CD8-positive, alpha-beta memory T cell (primary cell): ENCODE results near the gene KLF2. TPM values are rescaled to one million over a fixed set of nuclear protein-coding genes. Genes with fewer than 3 reads are reported as not detected.

Experiments used
- CTCF ChIA-PET: fragments of 350-600 bp; sonication (Branson Sonifier 250); formaldehyde crosslinking; loops from one replicate; lab custom pipeline; 2021; ENCODE audit warnings: antibody characterized with exemption; lab: Charles Lee
- POLR2A ChIA-PET: fragments of 350-600 bp; sonication (Branson Sonifier 250); formaldehyde crosslinking; loops from one replicate; lab custom pipeline; 2021; ENCODE audit warnings: antibody characterized with exemption; lab: Charles Lee
- DNase-seq, 5 donors: peaks; one replicate each; pipeline versions ENCODE4 v3.0.0 to v3.0.0-alpha.2; 2020 to 2022; ENCODE audit warnings: mixed read lengths in 1 of 5
- H3K27ac ChIP-seq: one replicate; pipeline ENCODE4 v1.7.0; 2013; ENCODE audit warnings: low read depth, mild to moderate bottlenecking, low read length, moderate library complexity
- H3K27me3 ChIP-seq: 2 replicates; pipeline ENCODE4 v1.7.0; 2013; ENCODE audit warnings: low read length, mild to moderate bottlenecking; ENCODE audit not compliant: insufficient read depth, poor library complexity, severe bottlenecking
- H3K36me3 ChIP-seq: 2 replicates; pipeline ENCODE4 v1.7.0; 2013; ENCODE audit warnings: mild to moderate bottlenecking, low read length, moderate library complexity; ENCODE audit not compliant: insufficient read depth
- H3K4me1 ChIP-seq: 2 replicates; pipeline ENCODE4 v1.7.0; 2013; ENCODE audit warnings: mild to moderate bottlenecking, low read length, moderate library complexity; ENCODE audit not compliant: insufficient read depth
- H3K4me3 ChIP-seq: 2 replicates; pipeline ENCODE4 v1.7.0; 2013; ENCODE audit warnings: mild to moderate bottlenecking, low read length
- H3K9me3 ChIP-seq: 2 replicates; pipeline ENCODE4 v1.7.0; 2013; ENCODE audit warnings: mild to moderate bottlenecking, low read length
- H3K27ac Mint-ChIP-seq, 8 donors: one replicate each; pipeline ENCODE4 v1.8.0; 2020 to 2021; ENCODE audit warnings: mixed read lengths in 8 of 8, mild to moderate bottlenecking in 6 of 8, inconsistent platforms in 3 of 8, moderate library complexity in 3 of 8
- H3K27me3 Mint-ChIP-seq, 2 donors: one replicate each; pipeline ENCODE4 v1.8.0; 2020 to 2021; ENCODE audit warnings: mixed read lengths in 2 of 2, mild to moderate bottlenecking in 1 of 2, moderate library complexity in 1 of 2
- H3K36me3 Mint-ChIP-seq, 3 donors: one replicate each; pipeline ENCODE4 v1.8.0; 2020 to 2021; ENCODE audit warnings: mixed read lengths in 3 of 3, inconsistent platforms in 1 of 3, mild to moderate bottlenecking in 1 of 3
- H3K4me1 Mint-ChIP-seq, 3 donors: one replicate each; pipeline ENCODE4 v1.8.0; 2020 to 2021; ENCODE audit warnings: mixed read lengths in 3 of 3, inconsistent platforms in 1 of 3, mild to moderate bottlenecking in 1 of 3
- H3K4me3 Mint-ChIP-seq, 7 donors: one replicate each; pipeline ENCODE4 v1.8.0; 2020 to 2021; ENCODE audit warnings: mixed read lengths in 7 of 7, mild to moderate bottlenecking in 6 of 7, moderate library complexity in 4 of 7, inconsistent platforms in 2 of 7
- H3K9me3 Mint-ChIP-seq, 5 donors: one replicate each; pipeline ENCODE4 v1.8.0; 2020 to 2022; ENCODE audit warnings: mixed read lengths in 5 of 5, mild to moderate bottlenecking in 3 of 5, moderate library complexity in 2 of 5, inconsistent platforms in 1 of 5
- polyA plus RNA-seq: library from polyadenylated mRNA; unstranded; fragments of 300-500 nt; fragmentation: Illumina TruSeq; gene quantifications from one replicate; pipeline ENCODE4 v1.2.3, GENCODE V29; 2021
- total RNA-seq, 2 experiments: library from RNA; stranded (reverse); gene quantifications; one replicate each; pipeline ENCODE4 v1.2.3, GENCODE V29; 2021

Gene KLF2
- total and polyA plus RNA-seq, 3 experiments from 2014 or later, result 33.7 to 219 (median 37.5) TPM

- Histone ChIP-seq H3K4me1 (peaks cover 52% of the 10 kb centered on the region), H3K9me3 (no peaks in the 10 kb centered on the region), H3K4me3 (peak overlapping the region; percentile 100), H3K27ac (peak overlapping the region; percentile 100), H3K36me3 (peaks cover 34% of the 10 kb centered on the region), H3K27me3 (no peaks in the 10 kb centered on the region)
- peaks cover 43 to 66% (median 54%) of the 10 kb centered on the region in 3 donors for H3K4me1 Mint-ChIP-seq
- H3K27ac Mint-ChIP-seq, result peak overlapping the region; percentile 90 to 99 (median 98)
- CTCF ChIA-PET, result interaction anchor here (1.0 to 22.1 kb wide), 4 partner anchors 41 to 79 kb away, joined by 3 to 403 read pairs (median 96); no protein-coding TSS in a partner anchor
- peak overlapping the region; percentile 90 to 100 (median 100) for H3K4me3 Mint-ChIP-seq
- peak; percentile 32 to 80 (median 69) for DNase-seq
- H3K9me3 Mint-ChIP-seq, result peaks cover 0 to 19% (median 15%) of the 10 kb centered on the region in 5 donors
- POLR2A ChIA-PET, result interaction anchor here (1.4 to 13.3 kb wide), 6 partner anchors 15 to 80 kb away, joined by 5 to 1176 read pairs (median 78); no protein-coding TSS in a partner anchor
- peaks cover 0 to 39% of the 10 kb centered on the region in 2 donors for H3K27me3 Mint-ChIP-seq
- peaks cover 36 to 48% (median 40%) of the 10 kb centered on the region in 3 donors for H3K36me3 Mint-ChIP-seq
Measured at GRCh38 chr19:16326401-16327168, 2.0 kb downstream of the KLF2 start.

GRCh38 chr19:16327169-16327475 lies 2.5 kb downstream of the KLF2 start:
- H3K9me3 ChIP-seq, result no peaks in the 10 kb centered on the region
- ChIA-PET POLR2A (interaction anchor here (1.4 to 13.3 kb wide), 7 partner anchors 14 to 81 kb away, joined by 5 to 1176 read pairs (median 20); no protein-coding TSS in a partner anchor), CTCF (interaction anchor here (2.3 to 22.1 kb wide), 4 partner anchors 12 to 80 kb away, joined by 7 to 403 read pairs (median 96); no protein-coding TSS in a partner anchor)
- peaks cover 36 to 48% (median 40%) of the 10 kb centered on the region in 3 donors for H3K36me3 Mint-ChIP-seq
- H3K36me3 ChIP-seq, result peaks cover 34% of the 10 kb centered on the region
- H3K4me1 ChIP-seq, result peaks cover 56% of the 10 kb centered on the region
- peak overlapping the region; percentile 90 to 100 (median 100) for H3K4me3 Mint-ChIP-seq
- H3K9me3 Mint-ChIP-seq, result peaks cover 0 to 19% (median 15%) of the 10 kb centered on the region in 5 donors
- H3K4me1 Mint-ChIP-seq, result peaks cover 43 to 68% (median 54%) of the 10 kb centered on the region in 3 donors
- peak overlapping the region; percentile 90 to 99 (median 98) for H3K27ac Mint-ChIP-seq
- H3K27me3 ChIP-seq, result no peaks in the 10 kb centered on the region
- H3K4me3 ChIP-seq, result peak overlapping the region; percentile 100
- DNase-seq, result no peak
- H3K27me3 Mint-ChIP-seq, result peaks cover 0 to 39% of the 10 kb centered on the region in 2 donors
- H3K27ac ChIP-seq, result peak overlapping the region; percentile 100

GRCh38 chr19:16327501-16327900 lies 2.9 kb downstream of the KLF2 start:
- Histone ChIP-seq H3K27ac (peak overlapping the region; percentile 100), H3K4me1 (peaks cover 56% of the 10 kb centered on the region), H3K36me3 (peaks cover 34% of the 10 kb centered on the region), H3K27me3 (no peaks in the 10 kb centered on the region), H3K9me3 (no peaks in the 10 kb centered on the region), H3K4me3 (peak overlapping the region; percentile 100)
- DNase-seq, result peak in 3 of 5 donors; percentile 33 to 56 (median 42)
- Mint-ChIP-seq H3K9me3 (peaks cover 0 to 19% (median 15%) of the 10 kb centered on the region in 5 donors), H3K36me3 (peaks cover 36 to 48% (median 40%) of the 10 kb centered on the region in 3 donors), H3K4me3 (peak overlapping the region; percentile 90 to 100 (median 100)), H3K27ac (peak overlapping the region; percentile 90 to 99 (median 98)), H3K4me1 (peaks cover 43 to 67% (median 51%) of the 10 kb centered on the region in 3 donors), H3K27me3 (peaks cover 0 to 39% of the 10 kb centered on the region in 2 donors)
- ChIA-PET CTCF (interaction anchor here (2.3 to 22.1 kb wide), 4 partner anchors 11 to 80 kb away, joined by 7 to 403 read pairs (median 96); no protein-coding TSS in a partner anchor), POLR2A (interaction anchor here (1.0 to 13.3 kb wide), 9 partner anchors 14 to 142 kb away, joined by 5 to 1176 read pairs (median 14); partner anchors contain the start of gene FAM32A)

GRCh38 chr19:16327911-16328823 lies 3.5 kb downstream of the KLF2 start:
- ChIA-PET CTCF (interaction anchor here (0.9 to 22.1 kb wide), 8 partner anchors 10 to 144 kb away, joined by 3 to 403 read pairs (median 8); no protein-coding TSS in a partner anchor), POLR2A (interaction anchor here (0.6 to 13.3 kb wide), 15 partner anchors 8 to 491 kb away, joined by 3 to 1176 read pairs (median 5); partner anchors contain the start of gene FAM32A)
- peaks cover 36 to 48% (median 40%) of the 10 kb centered on the region in 3 donors for H3K36me3 Mint-ChIP-seq
- H3K27me3 Mint-ChIP-seq, result peaks cover 0 to 39% of the 10 kb centered on the region in 2 donors
- no peaks in the 10 kb centered on the region for H3K27me3 ChIP-seq
- peak overlapping the region; percentile 90 to 99 (median 98) for H3K27ac Mint-ChIP-seq
- H3K4me3 Mint-ChIP-seq, result peak overlapping the region; percentile 90 to 100 (median 100)
- H3K4me1 Mint-ChIP-seq, result peaks cover 40 to 63% (median 44%) of the 10 kb centered on the region in 3 donors
- peak overlapping the region; percentile 100 for H3K27ac ChIP-seq
- H3K36me3 ChIP-seq, result peaks cover 34% of the 10 kb centered on the region
- peak overlapping the region; percentile 100 for H3K4me3 ChIP-seq
- DNase-seq, result peak; percentile 58 to 81 (median 74)
- no peaks in the 10 kb centered on the region for H3K9me3 ChIP-seq
- H3K4me1 ChIP-seq, result peaks cover 49% of the 10 kb centered on the region
- H3K9me3 Mint-ChIP-seq, result peaks cover 0 to 19% (median 15%) of the 10 kb centered on the region in 5 donors

GRCh38 chr19:16328824-16329482 lies 4.3 kb downstream of the KLF2 start:
- Mint-ChIP-seq H3K4me1 (peaks cover 44 to 59% (median 49%) of the 10 kb centered on the region in 3 donors), H3K36me3 (peaks cover 36 to 48% (median 40%) of the 10 kb centered on the region in 3 donors), H3K27ac (peak overlapping the region; percentile 90 to 99 (median 98)), H3K4me3 (peak overlapping the region; percentile 90 to 100 (median 100)), H3K27me3 (peaks cover 0 to 39% of the 10 kb centered on the region in 2 donors), H3K9me3 (peaks cover 0 to 19% (median 15%) of the 10 kb centered on the region in 5 donors)
- peak overlapping the region; percentile 100 for H3K4me3 ChIP-seq
- CTCF ChIA-PET, result interaction anchor here (0.9 to 22.1 kb wide), 8 partner anchors 10 to 145 kb away, joined by 3 to 403 read pairs (median 8); no protein-coding TSS in a partner anchor
- peaks cover 34% of the 10 kb centered on the region for H3K36me3 ChIP-seq
- POLR2A ChIA-PET, result interaction anchor here (0.6 to 13.3 kb wide), 14 partner anchors 9 to 492 kb away, joined by 3 to 1176 read pairs (median 7); partner anchors contain the start of gene FAM32A
- peaks cover 41% of the 10 kb centered on the region for H3K4me1 ChIP-seq
- peak; percentile 49 to 82 (median 77) for DNase-seq
- no peaks in the 10 kb centered on the region for H3K27me3 ChIP-seq
- H3K27ac ChIP-seq, result peak overlapping the region; percentile 100
- no peaks in the 10 kb centered on the region for H3K9me3 ChIP-seq

GRCh38 chr19:16330368-16330801 lies 5.8 kb downstream of the KLF2 start:
- Histone ChIP-seq H3K36me3 (peaks cover 34% of the 10 kb centered on the region), H3K27ac (peak overlapping the region; percentile 100), H3K4me3 (peak overlapping the region; percentile 29), H3K4me1 (peaks cover 39% of the 10 kb centered on the region), H3K9me3 (no peaks in the 10 kb centered on the region), H3K27me3 (no peaks in the 10 kb centered on the region)
- CTCF ChIA-PET, result interaction anchor here (0.7 to 22.1 kb wide), 10 partner anchors 8 to 83 kb away, joined by 3 to 403 read pairs (median 8); no protein-coding TSS in a partner anchor
- DNase-seq, result peak; percentile 92 to 98 (median 92)
- H3K27me3 Mint-ChIP-seq, result peaks cover 0 to 36% of the 10 kb centered on the region in 2 donors
- POLR2A ChIA-PET, result interaction anchor here (0.5 to 13.3 kb wide), 17 partner anchors 8 to 260 kb away, joined by 3 to 1176 read pairs (median 6); partner anchors contain the start of gene AP1M1
- H3K4me3 Mint-ChIP-seq, result peak overlapping the region; percentile 90 to 100 (median 100)
- peaks cover 49 to 62% (median 52%) of the 10 kb centered on the region in 3 donors for H3K4me1 Mint-ChIP-seq
- peaks cover 0 to 19% (median 15%) of the 10 kb centered on the region in 5 donors for H3K9me3 Mint-ChIP-seq
- peak overlapping the region; percentile 90 to 99 (median 98) for H3K27ac Mint-ChIP-seq
- peaks cover 36 to 46% (median 40%) of the 10 kb centered on the region in 3 donors for H3K36me3 Mint-ChIP-seq
